Omental fat pad (tissue), 4 donors: ENCODE data around the gene RAB18. TPM values are rescaled to one million over a fixed set of nuclear protein-coding genes. Genes with fewer than 3 reads are reported as not detected.
"Not testable (repeated sequence)": the region's sequence is repeated elsewhere in the genome, so short reads cannot be mapped to it uniquely, and the experiment has no call there.

ENCODE experiments used
- ATAC-seq: fragments of 150-250 bp; one replicate; pipeline ENCODE4 v1.9.1; 2016; ENCODE audit warnings: mild to moderate bottlenecking, moderate library complexity; ENCODE audit not compliant: low FRiP score
- DNase-seq: peaks from one replicate; pipeline ENCODE4 v3.0.0-alpha.2; 2019; ENCODE audit warnings: low spot score
- total RNA-seq, 4 donors: library from RNA; depleted of rRNA; stranded (reverse); fragments of >200 nt; gene quantifications; one replicate each; pipeline ENCODE4 v1.1.0, GENCODE V29; 2016
- TF ChIP-seq, protein P1 (sequence below), 3 donors: fragments of 450-650 bp; IDR thresholded peaks; one replicate each; pipeline ENCODE4 v1.5.1; 2016 to 2017; ENCODE audit warnings: antibody characterized with exemption in 3 of 3, mild to moderate bottlenecking in 3 of 3, moderate library complexity in 2 of 3

Gene RAB18
- total RNA-seq, 4 donors from 2014 or later, result 44.4 to 58.8 (median 45.7) TPM

DNA sequence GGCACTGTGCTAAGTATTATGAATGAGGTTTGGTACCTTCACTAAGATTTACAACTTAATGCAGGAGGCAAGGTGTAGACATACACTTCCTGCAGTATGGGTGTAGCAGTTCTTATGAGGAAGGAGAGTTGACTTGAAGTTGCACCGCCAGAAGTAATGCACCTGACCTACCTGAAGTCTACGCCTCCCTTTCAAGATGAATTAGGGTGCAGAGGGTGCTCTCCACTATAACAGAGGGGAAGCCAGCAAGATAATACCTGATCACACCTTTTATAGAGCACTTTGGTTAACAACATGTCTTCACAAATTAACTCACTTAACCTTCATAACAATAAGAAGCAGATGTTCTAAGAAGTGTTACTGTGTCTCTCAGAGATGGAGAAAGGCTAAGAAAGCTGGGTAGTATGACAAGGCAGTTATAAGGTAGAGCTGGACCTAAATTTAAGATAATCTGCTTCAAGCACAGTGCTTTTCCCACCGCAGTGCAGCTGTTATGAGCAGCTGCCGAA lies 552 bp upstream of the RAB18 start:
- DNase-seq (no peak), ATAC-seq (no peak)
- TF ChIP-seq, protein P1, sequence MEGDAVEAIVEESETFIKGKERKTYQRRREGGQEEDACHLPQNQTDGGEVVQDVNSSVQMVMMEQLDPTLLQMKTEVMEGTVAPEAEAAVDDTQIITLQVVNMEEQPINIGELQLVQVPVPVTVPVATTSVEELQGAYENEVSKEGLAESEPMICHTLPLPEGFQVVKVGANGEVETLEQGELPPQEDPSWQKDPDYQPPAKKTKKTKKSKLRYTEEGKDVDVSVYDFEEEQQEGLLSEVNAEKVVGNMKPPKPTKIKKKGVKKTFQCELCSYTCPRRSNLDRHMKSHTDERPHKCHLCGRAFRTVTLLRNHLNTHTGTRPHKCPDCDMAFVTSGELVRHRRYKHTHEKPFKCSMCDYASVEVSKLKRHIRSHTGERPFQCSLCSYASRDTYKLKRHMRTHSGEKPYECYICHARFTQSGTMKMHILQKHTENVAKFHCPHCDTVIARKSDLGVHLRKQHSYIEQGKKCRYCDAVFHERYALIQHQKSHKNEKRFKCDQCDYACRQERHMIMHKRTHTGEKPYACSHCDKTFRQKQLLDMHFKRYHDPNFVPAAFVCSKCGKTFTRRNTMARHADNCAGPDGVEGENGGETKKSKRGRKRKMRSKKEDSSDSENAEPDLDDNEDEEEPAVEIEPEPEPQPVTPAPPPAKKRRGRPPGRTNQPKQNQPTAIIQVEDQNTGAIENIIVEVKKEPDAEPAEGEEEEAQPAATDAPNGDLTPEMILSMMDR (IDR thresholded peaks at IDR 0.05), result no peak

DNA sequence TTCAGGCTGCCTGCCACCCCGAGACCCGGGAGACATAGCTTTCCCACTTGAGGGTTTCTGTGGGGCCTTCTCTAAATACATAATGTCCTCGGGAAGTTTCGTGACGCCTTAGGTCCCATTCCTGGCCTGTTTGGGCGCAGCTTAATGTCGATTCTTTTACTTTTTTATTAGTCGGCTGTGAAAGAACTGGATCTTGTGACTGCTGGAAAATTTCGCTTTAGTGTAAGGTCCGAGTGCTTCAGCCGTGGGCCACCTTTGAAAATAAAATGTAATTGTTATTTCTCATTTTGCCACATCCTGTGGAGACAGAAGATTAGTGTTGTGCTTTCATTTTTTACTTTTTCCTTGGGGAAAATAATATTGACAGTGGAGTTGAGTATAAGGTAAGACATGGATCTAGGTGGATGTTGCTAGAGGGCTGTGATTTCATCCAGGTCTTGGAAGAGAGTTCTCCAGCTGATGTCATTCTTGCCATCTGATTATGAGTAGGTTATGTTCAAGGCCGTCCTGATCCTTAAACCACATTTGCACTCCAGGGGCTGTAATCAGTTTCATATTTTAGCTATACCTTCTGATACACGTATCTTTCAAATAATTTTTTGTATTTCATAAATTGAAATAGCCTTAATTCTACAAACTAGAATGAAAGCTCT lies 830 bp downstream of the RAB18 start:
- TF ChIP-seq, protein P1 (IDR thresholded peaks at IDR 0.05), result no peak
- ATAC-seq (no peak), DNase-seq (no peak)

DNA sequence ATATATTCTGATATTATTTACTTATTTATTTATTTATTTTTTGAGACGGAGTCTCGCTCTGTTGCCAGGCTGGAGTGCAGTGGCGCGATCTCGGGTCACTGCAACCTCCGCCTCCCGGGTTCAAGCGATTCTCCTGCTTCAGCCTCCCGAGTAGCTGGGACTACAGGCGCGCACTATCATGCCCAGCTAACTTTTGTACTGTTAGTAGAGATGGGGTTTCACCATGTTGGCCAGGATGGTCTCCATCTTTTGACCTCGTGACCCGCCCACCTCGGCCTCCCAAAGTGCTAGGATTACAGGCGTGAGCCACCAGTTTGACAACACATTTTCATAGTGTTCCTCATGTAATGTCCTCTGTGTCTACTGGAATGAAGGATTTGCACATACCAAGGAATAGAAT lies 1.4 kb downstream of the RAB18 start:
- DNase-seq, ATAC-seq: not testable (repeated sequence)

DNA sequence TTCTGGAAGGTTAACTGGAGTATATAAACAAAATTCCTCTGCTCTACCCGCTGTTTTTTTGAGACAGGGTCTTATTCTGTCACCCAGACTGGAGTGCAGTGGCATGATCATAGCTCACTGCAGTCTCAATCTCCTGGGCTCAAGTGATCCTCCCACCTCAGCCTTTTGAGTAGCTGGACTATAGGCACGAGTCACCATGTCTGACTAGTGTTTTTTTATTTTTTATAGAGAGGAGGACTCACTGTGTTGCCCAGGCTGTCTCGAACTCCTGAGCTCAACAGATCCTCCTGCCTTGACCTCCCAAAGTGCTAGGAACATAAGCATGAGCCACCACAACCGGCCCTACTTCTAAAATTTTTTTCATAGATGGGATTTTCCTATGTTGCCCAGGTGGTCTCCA lies 2.2 kb downstream of the RAB18 start:
- ATAC-seq, result no peak

DNA sequence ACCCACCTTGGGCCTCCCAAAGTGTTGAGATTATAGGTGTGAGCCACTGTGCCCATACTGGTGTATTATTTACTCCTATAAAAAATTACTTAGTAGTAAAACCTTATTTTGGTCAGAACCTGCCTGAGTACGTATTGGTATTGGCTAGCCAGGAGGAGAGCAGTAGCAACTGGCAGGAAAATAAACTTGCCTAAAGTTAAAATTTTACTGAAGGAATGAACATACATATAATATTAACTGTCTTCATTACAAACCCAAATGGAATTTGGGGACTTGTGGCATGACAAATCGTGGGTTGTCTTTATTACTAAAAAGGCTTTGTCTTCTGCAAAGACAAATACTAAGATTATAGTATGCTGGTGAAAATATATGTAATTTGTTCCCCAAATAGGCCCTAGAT lies 8.4 kb downstream of the RAB18 start:
- ATAC-seq (no peak), DNase-seq (no peak)
- TF ChIP-seq, protein P1 (IDR thresholded peaks at IDR 0.05), result no peak

More for the DNA sequence above, 2.2 kb downstream of the RAB18 start:
- TF ChIP-seq, protein P1 (IDR thresholded peaks at IDR 0.05), result no peak
- no peak for DNase-seq

DNA sequence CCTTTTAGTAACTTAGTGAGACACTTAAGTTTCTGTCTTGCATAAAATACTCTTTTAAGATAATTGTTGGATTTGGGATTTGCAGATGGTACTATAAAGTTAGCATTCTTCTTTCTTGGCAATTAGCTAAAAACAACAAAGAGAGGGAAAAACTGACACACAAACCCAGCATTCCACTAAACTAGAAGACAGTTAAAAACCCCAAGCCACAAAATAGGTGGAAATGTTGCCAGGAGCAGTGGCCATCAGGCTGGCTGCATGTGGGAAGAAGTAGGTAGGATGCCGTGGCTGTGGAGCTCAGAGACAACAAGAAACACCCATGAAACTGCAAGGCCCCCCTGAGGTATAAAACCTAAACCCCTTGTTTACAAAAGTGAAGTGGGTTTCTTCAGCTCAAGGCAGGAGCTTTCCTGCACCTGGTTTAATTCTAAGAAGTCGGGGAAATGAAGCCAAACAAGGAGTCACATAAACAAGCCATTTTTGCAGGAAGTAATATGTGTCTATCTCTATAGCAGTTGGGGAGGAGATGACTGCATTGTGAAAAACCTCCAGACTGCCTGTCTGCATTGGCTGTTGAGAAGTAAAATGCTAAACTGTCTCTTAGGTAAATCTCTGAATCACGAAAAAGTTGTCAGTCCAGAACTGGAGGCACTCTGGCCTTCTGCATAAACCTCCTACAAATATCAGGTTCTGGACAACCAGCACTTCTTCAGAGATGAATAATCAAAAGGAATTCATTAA lies 9.5 kb downstream of the RAB18 start:
- no peak for ATAC-seq

DNA sequence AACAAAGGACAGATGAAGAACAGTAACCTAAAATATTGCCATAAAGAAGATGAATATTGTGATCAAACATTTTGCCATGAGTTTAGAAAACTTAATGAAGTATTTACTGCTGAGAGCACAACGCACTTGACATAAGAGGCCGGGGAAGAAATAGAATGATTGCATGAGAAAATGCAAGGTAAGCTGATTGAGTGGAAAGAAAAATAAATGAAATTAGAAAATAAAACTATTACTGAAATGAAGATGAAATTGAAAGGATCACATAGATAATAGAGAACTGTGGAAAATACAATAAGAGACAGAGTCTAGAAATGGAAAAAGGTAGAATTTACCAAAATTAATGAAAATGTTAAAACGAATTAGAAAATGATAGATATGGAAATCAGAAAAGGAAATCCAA lies 10.1 kb downstream of the RAB18 start:
- no peak for DNase-seq
- TF ChIP-seq, protein P1 (IDR thresholded peaks at IDR 0.05), result no peak
- no peak for ATAC-seq

More for the DNA sequence above, 9.5 kb downstream of the RAB18 start:
- TF ChIP-seq, protein P1 (IDR thresholded peaks at IDR 0.05), result no peak
- DNase-seq, result no peak
